ENCODE data around the gene VAMP1.

DNA sequence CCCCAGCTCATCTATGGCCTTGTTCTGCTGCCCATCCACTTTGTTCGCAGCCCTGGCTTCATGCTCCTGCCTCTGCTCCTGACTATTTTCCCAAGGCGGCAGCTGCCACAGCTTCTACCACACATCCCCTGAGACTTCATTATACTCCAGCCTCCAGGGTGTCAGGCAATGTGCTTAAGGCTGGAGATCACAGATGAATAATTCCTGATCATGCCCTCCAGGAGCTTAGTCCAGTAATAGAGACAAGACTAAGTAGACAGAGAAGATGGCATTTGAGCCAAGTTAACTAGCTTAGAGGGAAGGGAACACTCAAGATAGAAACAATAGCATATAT is 11.5 kb downstream of the VAMP1 start:
- no peak for TF ChIP-seq MXI1 (IDR thresholded peaks at IDR 0.05; ENCODE audit: low read depth, low read length)
- TF ChIP-seq POLR2A (conservative IDR thresholded peaks at IDR 0.05): no peak
- TF ChIP-seq HMGN3 (IDR thresholded peaks at IDR 0.05; ENCODE audit: borderline replicate concordance, extremely low read depth, insufficient read length, low read depth, low read length): no peak
